MM.1S (cell line): Measurements from ENCODE around the gene ATP6V1F.

Experiments
- EZH2 ChIP-seq: fragments of 300-600 bp; sonication (generic); optimal IDR thresholded peaks from 2 replicates; pipeline ENCODE3; 2017; ENCODE audit warnings: low read depth, mild to moderate bottlenecking, antibody characterized with exemption, low read length, mixed read lengths
- EZH2phosphoT487 ChIP-seq: fragments of 300-600 bp; sonication (generic); IDR thresholded peaks from 2 replicates; pipeline ENCODE4 v1.6.1; 2018; ENCODE audit warnings: antibody characterized with exemption, low read length
- TF ChIP-seq, protein P1 (sequence below): fragments of 300-600 bp; sonication (generic); IDR thresholded peaks from 2 replicates; pipeline ENCODE4 v1.5.1; 2016; ENCODE audit warnings: antibody characterized with exemption, low read length, mixed read lengths

DNA sequence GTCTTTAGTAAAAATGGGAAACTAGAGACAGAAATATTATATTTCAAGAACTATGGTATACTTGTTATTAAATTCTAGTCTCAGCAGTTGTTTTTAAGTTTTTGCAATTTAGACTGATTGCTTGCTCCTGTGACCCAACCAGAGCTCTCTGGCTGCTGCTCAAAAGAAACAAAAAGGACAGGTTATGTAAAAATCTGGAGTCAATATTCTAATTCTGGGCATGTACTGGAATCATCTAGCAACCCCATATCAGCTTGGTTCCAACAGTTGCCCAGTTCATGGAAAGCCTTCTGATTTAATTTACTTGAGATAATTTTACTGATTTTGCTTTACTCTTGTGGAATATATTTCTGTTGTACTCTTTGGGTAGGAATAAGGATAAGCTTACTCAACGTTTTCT is 37.6 kb downstream of the ATP6V1F start:
- TF ChIP-seq, protein P1, sequence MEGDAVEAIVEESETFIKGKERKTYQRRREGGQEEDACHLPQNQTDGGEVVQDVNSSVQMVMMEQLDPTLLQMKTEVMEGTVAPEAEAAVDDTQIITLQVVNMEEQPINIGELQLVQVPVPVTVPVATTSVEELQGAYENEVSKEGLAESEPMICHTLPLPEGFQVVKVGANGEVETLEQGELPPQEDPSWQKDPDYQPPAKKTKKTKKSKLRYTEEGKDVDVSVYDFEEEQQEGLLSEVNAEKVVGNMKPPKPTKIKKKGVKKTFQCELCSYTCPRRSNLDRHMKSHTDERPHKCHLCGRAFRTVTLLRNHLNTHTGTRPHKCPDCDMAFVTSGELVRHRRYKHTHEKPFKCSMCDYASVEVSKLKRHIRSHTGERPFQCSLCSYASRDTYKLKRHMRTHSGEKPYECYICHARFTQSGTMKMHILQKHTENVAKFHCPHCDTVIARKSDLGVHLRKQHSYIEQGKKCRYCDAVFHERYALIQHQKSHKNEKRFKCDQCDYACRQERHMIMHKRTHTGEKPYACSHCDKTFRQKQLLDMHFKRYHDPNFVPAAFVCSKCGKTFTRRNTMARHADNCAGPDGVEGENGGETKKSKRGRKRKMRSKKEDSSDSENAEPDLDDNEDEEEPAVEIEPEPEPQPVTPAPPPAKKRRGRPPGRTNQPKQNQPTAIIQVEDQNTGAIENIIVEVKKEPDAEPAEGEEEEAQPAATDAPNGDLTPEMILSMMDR: no peak
- no peak for TF ChIP-seq EZH2
- TF ChIP-seq EZH2phosphoT487: no peak
